Measurements from ENCODE around the gene GOLM1.

GOLM1 gene

DNA sequence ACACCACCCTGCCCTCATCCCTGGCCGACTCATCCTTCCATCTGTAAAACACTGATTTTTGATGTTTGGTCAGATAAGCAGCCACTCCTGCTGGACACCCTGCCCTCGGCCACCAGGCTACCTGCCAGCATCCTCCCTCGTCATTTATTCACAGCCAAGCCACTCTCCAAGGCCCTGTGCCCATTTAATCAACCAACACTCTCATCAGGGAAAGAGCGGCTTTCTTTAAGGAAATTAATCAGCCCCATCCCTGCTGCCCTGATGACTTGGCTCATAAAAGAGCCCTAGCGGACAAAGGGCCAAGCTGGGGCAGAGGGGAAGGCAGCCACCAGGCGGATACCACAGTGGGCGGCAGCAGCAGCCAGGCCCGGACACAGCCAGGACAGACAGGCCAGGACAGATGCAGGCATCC is 52.4 kb downstream of the GOLM1 start:
- no peak for FAIRE-seq
- DNase-seq (ENCODE audit: low spot score), result no peak

DNA sequence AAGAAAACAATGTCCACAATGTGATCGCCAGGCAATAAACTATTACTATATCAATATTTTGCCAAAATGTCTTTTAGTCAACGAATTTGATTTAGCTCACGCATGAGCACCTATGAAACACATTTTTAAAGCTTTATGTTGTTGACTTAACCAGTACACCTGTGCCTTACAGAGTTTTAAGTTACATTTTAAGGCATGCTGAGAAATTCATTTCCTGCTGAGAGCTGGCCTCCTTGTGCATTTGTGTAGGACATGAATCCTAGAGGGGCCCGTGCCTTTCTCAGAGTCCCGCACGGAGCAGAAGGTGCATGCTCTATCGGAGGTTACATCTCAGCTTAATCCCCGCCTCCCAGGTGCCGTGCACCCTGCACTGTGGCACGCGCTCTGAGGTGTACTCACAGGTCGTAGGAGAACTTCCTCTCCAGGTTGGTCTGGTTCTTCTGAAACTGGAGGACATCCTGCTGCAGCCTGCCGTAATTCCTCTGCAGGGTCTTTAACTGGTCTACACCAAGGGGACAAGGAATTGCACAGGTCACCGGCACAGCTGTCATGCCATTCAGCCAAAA is 53.2 kb downstream of the GOLM1 start:
- DNase-seq (ENCODE audit: low spot score) (no peak), FAIRE-seq (no peak)

DNA sequence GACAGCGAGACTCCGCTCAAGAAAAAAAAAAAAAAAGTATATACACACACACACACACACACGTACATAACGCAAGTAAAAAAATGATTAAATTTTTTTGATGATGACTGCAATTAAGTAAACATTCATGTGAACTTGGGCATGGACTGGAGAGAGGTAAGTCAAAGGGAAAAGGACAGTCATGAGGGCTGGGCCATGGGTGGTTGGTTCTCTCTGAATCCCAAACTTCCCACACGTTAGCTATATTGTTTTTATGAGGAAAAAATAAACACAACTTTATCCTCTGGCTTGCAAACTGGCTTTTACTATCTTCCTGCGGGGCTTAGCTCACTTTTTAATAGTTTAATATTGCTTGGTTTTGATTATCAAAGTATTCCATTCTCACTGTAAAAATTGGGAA is 53.7 kb downstream of the GOLM1 start:
- FAIRE-seq, result no peak
- DNase-seq (ENCODE audit: low spot score), result no peak

DNA sequence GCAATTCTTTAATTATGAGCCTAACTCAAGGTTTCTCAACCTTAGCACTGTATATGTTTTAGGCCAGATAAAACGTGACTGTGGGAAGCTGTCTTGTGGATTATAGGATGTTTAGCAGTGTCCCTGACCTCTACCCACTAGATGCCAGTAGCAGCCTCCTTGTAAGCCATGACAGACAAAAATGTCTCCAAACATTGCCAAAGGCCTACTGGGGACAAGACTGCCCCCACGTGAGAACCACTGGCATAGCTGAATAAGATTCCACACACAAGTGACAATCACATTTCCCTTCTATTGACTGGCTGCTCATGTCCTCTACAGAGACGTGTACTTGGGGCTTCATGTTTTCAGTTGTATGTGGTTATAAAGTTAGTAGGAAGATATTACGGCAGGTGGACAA is 55.4 kb downstream of the GOLM1 start:
- peak; percentile 5 for FAIRE-seq
- DNase-seq (ENCODE audit: low spot score), result no peak

DNA sequence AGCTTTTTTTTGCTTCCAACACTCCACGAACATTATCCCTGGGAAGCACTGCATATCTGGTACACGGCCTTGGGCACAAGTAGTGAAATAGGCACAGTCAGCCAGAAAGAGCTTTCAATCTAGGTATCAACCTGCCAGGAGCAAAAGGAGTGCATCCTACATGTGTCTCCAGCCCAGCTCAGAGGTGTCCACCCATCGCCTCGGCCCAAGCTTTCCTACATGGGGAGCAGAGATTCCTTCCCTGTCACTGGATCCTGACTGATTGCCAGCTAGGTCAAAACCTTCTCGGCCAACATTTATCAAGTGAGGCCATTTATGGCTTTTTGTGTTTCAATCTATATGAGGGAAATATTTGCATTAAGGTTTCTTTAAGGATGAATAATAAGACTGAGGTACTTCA is 55.8 kb downstream of the GOLM1 start:
- DNase-seq (ENCODE audit: low spot score) (no peak), FAIRE-seq (no peak)

DNA sequence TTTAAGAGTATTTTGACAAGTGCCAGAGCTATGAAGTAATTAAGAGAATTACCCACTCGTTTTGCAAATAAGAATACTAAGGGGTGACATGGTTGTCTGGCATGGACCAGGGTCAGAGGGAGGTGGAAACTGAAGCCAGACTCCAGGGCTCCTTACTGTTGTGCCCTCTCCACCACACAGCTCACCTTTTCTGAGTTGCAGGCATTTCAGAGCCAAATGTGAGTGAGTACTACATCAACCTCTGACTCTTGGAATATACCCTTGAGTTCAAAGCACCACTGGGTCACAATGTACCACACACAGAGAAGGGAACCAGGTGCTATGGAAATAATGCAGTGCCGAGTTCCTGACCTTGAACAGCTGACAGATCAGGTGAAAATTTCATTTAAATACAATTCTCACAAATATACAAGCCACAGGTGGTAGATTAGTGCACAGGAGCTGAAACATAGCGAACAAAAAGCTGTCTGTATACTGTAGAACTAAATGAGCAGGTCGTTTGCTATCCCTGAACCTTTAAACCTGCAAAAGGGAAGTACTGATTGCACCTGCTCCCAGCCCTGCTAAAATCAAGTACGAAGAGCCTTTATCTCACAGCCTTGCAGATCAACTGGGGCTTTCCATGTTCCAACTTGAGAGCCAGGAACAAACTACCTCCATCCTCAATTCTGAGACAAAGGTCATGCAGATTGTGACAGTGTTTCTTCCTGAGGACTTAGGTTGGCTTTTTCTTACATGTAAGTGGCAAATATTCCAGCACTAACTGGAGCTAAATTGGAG is 57.0 kb downstream of the GOLM1 start:
- DNase-seq (ENCODE audit: low spot score) (no peak), FAIRE-seq (no peak)

- FAIRE-seq (no peak), DNase-seq (ENCODE audit: low spot score) (no peak)
These were observed 58.0 kb downstream of the GOLM1 start for GRCh38 chr9:86041311-86041741.

DNA sequence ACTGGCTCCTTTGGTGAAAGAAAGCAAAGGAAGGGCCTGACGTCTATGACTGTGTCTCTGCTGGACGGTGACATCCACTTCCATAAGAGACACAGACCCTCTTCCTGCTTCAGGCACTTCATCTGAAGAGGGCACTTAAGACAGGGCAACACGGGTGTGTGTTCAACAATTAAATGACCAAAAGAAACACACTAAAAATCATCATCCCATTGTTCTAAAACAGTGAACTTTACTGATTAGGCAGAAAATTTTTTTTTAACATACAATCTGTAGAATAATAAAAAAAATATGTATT is 58.5 kb downstream of the GOLM1 start:
- DNase-seq (ENCODE audit: low spot score) (no peak), FAIRE-seq (no peak)

DNA sequence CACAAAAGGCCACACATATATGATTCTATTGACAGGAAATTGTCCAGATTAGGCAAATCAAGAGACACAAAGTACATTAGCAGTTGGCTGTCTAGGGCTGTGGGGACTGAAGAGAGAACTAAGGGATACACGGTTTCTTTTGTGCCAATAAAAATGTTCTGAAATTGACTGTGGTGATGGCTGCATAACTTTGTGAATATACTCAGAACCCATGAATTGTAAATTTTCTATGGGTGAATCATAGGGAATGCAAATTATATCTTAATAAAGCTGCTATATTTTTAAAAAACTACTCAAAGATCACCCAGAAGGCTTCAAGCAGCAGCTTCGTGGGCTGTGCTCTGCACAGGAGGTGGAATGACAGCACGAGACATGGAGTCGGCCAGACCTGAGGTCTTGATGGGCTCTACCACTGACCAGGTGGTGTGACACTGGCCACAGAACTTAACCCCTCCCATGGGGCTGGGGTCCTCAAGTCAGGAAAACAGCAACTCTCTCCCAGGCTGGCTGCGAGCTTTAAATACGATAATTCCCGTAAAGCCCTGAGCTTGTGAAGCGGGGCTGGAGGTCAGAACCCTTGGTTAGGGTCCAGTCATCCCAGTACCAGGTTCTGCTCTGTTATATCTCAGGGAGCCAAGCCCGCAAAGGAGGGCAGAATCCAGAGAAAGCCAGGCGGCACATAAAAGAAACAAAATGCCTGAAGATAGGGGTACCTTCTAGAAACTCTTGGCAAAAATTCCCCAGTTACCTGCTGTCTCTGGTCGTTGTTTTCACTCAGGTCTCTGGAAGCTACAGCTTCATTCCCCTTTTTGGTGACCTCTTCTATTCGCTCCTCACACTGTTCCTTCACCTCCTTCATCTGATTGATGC is 59.1 kb downstream of the GOLM1 start:
- DNase-seq (ENCODE audit: low spot score), result no peak
- FAIRE-seq, result no peak

DNA sequence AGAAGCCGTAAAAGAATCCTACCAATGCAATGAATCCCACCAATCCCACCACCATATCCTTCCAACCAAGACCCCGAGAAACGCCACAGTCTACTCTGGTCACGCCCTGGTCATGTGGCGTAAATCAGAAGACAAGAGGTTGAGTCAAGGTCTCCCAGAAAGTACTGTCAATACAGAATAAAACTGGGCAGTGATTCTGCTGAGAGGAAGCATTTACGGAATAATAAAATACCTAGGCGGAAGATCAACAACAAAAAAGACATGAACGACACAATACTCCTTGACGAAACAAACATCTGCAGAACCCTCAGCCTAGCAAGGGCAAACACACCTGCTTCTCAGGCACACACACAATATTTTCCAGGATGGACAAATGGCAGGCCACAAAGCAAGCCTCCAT is 62.8 kb downstream of the GOLM1 start:
- FAIRE-seq, result no peak
- no peak for DNase-seq (ENCODE audit: low spot score)

- FAIRE-seq, result no peak
- no peak for DNase-seq (ENCODE audit: low spot score)
These were observed 63.4 kb downstream of the GOLM1 start for GRCh38 chr9:86035827-86036440.

DNA sequence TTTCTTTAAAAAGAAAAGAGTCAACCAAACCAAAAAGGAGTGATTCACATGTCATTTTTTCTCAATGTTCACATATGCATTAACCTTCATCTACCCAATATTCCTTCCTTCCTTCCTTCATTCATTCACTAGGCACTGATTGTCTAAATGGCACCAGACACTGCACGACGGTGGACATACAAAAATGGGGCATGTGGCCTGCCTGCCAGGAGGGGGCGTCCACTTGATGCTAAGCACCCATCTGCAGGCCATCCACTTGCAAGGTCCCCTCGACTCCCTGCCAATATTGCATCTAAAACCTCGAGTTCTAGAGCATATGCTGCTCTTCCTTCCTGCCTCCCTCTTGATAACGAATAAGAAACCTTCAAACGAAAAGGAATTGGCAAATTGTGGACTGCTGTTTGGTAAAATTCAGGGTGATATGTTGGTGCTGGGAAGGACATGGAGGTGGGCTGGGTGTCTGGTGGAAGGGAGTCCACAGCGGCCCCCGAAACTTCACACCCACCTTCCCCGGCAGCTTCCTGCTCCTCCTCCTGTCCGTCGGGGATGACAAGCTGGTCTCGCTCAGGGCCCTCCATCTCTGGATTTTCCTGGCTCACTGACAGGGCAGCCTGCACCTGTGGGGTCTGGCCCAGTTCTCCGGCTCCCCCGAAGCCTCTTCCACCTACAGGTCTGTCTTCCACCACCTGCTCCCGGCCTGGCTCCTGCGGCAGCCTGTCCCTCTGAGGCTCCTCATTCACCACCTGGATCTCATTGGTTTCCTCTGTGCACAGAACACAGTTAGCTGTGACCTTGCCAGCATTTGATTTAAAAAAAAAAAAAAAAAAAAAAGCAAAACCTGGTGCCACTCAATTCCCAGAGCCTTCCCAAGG is 64.3 kb downstream of the GOLM1 start:
- FAIRE-seq, result no peak
- DNase-seq (ENCODE audit: low spot score), result peak; percentile 58

- no peak for FAIRE-seq
- no peak for DNase-seq (ENCODE audit: low spot score)
These were observed 71.6 kb downstream of the GOLM1 start for GRCh38 chr9:86027767-86028166.

GRCh38 chr9:86022687-86023266 is 76.6 kb downstream of the GOLM1 start:
- no peak for DNase-seq (ENCODE audit: low spot score)
- FAIRE-seq, result no peak

DNA sequence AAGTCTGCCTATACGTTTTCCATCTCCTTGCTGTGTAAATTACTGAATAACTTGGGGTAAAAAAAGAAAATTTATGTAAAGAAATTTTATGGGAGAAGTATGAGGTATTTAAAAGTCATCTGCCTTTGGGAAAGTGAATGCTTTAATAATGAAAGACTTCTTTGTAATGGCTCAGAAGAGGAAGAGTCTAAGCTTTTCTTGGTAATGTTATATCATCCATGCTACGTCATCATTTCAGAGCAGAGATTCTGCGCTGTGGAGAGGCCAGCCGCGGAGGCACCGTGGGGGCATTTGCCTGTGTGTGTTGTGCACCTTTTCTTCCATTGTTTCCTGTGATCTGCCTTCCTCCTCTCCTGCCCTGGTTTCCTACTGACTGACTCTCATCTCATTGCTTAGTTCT is 78.2 kb downstream of the GOLM1 start:
- no peak for FAIRE-seq
- no peak for DNase-seq (ENCODE audit: low spot score)

- FAIRE-seq (no peak), DNase-seq (ENCODE audit: low spot score) (no peak)
These were observed 78.6 kb downstream of the GOLM1 start for GRCh38 chr9:86020731-86021130.

GRCh38 chr9:86009133-86009532 is 90.2 kb downstream of the GOLM1 start:
- no peak for DNase-seq (ENCODE audit: low spot score)
- no peak for FAIRE-seq

GRCh38 chr9:86005253-86005775 is 94.0 kb downstream of the GOLM1 start:
- no peak for DNase-seq (ENCODE audit: low spot score)
- FAIRE-seq, result no peak

DNA sequence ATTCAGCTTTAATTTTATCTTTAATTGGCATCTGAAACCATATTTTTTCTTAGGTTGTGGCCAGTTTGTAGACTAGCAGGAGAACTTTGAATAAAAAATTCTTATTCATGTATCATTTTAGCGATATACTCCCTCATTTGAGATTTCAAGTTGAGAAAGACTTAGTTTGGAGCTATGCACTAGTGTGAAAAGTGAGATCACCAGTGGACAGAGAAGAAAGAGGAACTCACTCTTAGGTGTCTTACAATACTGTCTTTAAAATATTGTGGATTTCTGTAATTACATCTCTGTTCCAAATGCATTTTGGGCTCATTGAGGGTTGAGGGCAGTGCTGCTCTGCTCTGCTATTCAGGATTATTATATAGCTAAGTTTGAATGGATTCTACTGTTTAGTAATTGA is 103.8 kb downstream of the GOLM1 start:
- no peak for DNase-seq (ENCODE audit: low spot score)
- no peak for FAIRE-seq

- FAIRE-seq, result no peak
- no peak for DNase-seq (ENCODE audit: low spot score)
These were observed 104.3 kb downstream of the GOLM1 start for GRCh38 chr9:85995097-85995496.

- DNase-seq (ENCODE audit: low spot score) (no peak), FAIRE-seq (no peak)
These were observed 105.2 kb downstream of the GOLM1 start for GRCh38 chr9:85994191-85994590.
